HepG2 (cell line): ENCODE results near the gene TEKT1.

Source experiments
- CTCF ChIP-seq: sonication (generic); formaldehyde crosslinking; IDR thresholded peaks from 2 replicates; pipeline ENCODE4 v1.5.0; 2020; ENCODE audit warnings: mild to moderate bottlenecking, missing genetic modification reagents, moderate library complexity
- EED ChIP-seq: sonication (generic); formaldehyde crosslinking; IDR thresholded peaks from 2 replicates; pipeline ENCODE4 v1.5.0; 2020; ENCODE audit warnings: mild to moderate bottlenecking, missing genetic modification reagents
- EZH2 ChIP-seq: conservative IDR thresholded peaks from 2 replicates; pipeline ENCODE4 v1.6.1; 2012; ENCODE audit warnings: mild to moderate bottlenecking, low read depth, low read length, moderate library complexity
- HNRNPK ChIP-seq: fragments of 200-400 bp; formaldehyde crosslinking; IDR thresholded peaks from 2 replicates; pipeline ENCODE4 v1.6.1; 2018; ENCODE audit warnings: low read length, low read depth, moderate library complexity, mild to moderate bottlenecking; ENCODE audit not compliant: poor library complexity, severe bottlenecking
- POLR2A ChIP-seq, 2 experiments: IDR thresholded peaks; 2 replicates each; pipeline ENCODE4 v1.6.1; 2011; ENCODE audit warnings: low read depth in 2 of 2, low read length in 2 of 2, mild to moderate bottlenecking in 1 of 2, moderate library complexity in 1 of 2; ENCODE audit not compliant: insufficient read depth in 1 of 2
- POLR2AphosphoS5 ChIP-seq: IDR thresholded peaks from 2 replicates; pipeline ENCODE4 v1.6.1; 2012; ENCODE audit warnings: low read depth, low read length
- REST ChIP-seq, 2 experiments: IDR thresholded peaks; 2 replicates each; pipeline ENCODE4 v1.6.1; 2011 to 2012; ENCODE audit warnings: low read length in 2 of 2, borderline replicate concordance in 1 of 2, low read depth in 1 of 2, mild to moderate bottlenecking in 1 of 2, moderate library complexity in 1 of 2
- TRIM24 ChIP-seq: sonication (generic); formaldehyde crosslinking; IDR thresholded peaks from 2 replicates; pipeline ENCODE4 v1.8.0; 2022; ENCODE audit warnings: mild to moderate bottlenecking, missing genetic modification reagents
- ZHX1 ChIP-seq: sonication (generic); formaldehyde crosslinking; IDR thresholded peaks from 2 replicates; pipeline ENCODE4 v1.8.1; 2022; ENCODE audit warnings: low read depth, mild to moderate bottlenecking, missing genetic modification reagents
- ZNF441 ChIP-seq: sonication (generic); formaldehyde crosslinking; IDR thresholded peaks from 2 replicates; pipeline ENCODE4 v1.7.0; 2021; ENCODE audit warnings: missing genetic modification reagents, borderline replicate concordance
- ZNF460 ChIP-seq: sonication (generic); formaldehyde crosslinking; IDR thresholded peaks from 2 replicates; pipeline ENCODE4 v1.5.1; 2020; ENCODE audit warnings: missing genetic modification reagents, mild to moderate bottlenecking, borderline replicate concordance
- ZNF629 ChIP-seq: sonication (generic); formaldehyde crosslinking; conservative IDR thresholded peaks from 2 replicates; pipeline ENCODE4 v1.5.0; 2020; ENCODE audit warnings: missing genetic modification reagents

GRCh38 chr17:6753006-6753445 lies 78.5 kb downstream of the TEKT1 start:
- no peak for TF ChIP-seq CTCF (CRISPR knock-in tag)
- TF ChIP-seq ZNF460 (CRISPR knock-in tag): no peak
- no peak for TF ChIP-seq EZH2
- no peak for TF ChIP-seq ZNF629 (CRISPR knock-in tag)
- TF ChIP-seq HNRNPK: no peak
- no peak for TF ChIP-seq TRIM24 (CRISPR knock-in tag)
- TF ChIP-seq REST (IDR thresholded peaks at IDR 0.05; ENCODE audit: borderline replicate concordance in 1 of 2, low read depth in 1 of 2, low read length in 2 of 2): no peak
- TF ChIP-seq POLR2AphosphoS5: no peak
- TF ChIP-seq ZHX1 (CRISPR knock-in tag): no peak
- no peak for TF ChIP-seq ZNF441 (CRISPR knock-in tag)
- no peak for TF ChIP-seq POLR2A (IDR thresholded peaks at IDR 0.05; ENCODE audit: insufficient read depth in 1 of 2, low read depth in 2 of 2, low read length in 2 of 2)
- no peak for TF ChIP-seq EED (CRISPR knock-in tag)
